ENCODE measurements around the gene CAPN14.

Gene CAPN14

DNA sequence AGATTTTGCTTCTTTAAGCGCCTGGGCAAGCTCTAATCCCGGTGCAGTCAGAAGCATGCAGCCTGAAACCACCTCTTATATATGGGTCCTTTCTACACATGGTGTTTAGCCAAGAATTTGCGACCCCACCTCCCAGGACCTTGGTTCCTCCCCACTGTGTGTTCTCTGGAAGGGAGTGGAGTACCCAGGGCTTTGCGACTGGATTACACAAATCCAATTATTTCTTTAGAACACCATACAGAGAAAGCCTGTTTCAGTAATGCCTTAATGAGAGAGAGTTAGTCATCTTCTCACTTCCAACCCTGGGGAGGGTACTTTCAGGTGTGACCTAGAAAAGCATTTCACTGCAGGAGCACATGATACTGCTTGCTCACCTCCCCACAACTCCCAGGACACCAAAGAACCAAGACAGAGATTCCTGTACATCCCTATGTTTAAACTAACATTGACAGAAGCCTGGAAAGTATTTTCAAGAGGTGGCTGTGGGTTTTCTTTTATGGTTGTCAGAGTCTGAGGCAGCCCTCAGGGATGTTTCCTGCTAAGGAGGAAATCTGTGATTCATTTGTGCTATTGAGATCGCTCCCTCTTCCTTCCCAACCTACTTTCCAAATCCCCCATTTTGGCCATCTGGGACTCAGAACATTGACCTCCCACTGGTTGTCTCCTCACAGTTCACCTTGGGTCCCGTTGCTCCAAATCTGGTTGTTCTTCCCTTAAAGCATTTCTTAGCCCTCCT, at the start of gene CAPN14:
TSS of gene CAPN14 (minus strand) at position 51 of the 736 bp plus-strand sequence. CDS start 12,068 bp downstream, outside the sequence.
- H3K36me3 ChIP-seq (ENCODE audit: insufficient read depth, low read length), result no peaks in the 10 kb centered on the region
- H3K9me3 ChIP-seq (ENCODE audit: control insufficient read depth, insufficient read depth, low read length), result no peaks in the 10 kb centered on the region
- H3K9ac ChIP-seq (ENCODE audit: low read depth, low read length), result no peak within 1 kb of the TSS
- peaks cover 7% of the 10 kb centered on the region; the same call in 1 of the 2 replicates for H3K4me1 ChIP-seq (ENCODE audit: insufficient read depth, low read length)

DNA sequence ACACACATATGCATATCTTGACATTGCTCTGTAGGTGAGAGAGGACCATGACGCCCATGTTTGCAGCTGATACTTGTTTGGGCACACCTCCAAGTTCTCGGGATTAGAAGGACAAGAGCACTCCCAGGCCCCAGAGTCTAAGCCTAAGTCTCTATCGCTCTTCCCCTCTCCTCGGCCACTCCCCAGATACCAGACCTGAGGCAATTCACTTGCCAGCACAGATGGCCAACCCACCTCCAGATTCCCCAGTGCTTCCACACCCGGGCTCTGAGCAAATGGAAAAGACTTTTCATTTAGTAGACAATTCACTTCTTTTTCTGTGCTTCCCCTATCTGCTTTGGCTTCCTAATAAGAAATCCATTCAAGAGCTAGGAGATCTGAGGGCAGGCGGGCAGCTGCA, 49.5 kb upstream of the CAPN14 start:
- Histone ChIP-seq H3K4me1 (ENCODE audit: insufficient read depth, low read length) (peaks cover 17% of the 10 kb centered on the region), H3K9ac (ENCODE audit: low read depth, low read length) (no peak overlapping the region), H3K36me3 (ENCODE audit: insufficient read depth, low read length) (no peaks in the 10 kb centered on the region), H3K9me3 (ENCODE audit: control insufficient read depth, insufficient read depth, low read length) (no peaks in the 10 kb centered on the region)

- Histone ChIP-seq H3K36me3 (ENCODE audit: insufficient read depth, low read length) (no peaks in the 10 kb centered on the region), H3K4me1 (ENCODE audit: insufficient read depth, low read length) (peaks cover 11% of the 10 kb centered on the region), H3K9ac (ENCODE audit: low read depth, low read length) (no peak overlapping the region), H3K9me3 (ENCODE audit: control insufficient read depth, insufficient read depth, low read length) (no peaks in the 10 kb centered on the region)
Observed at GRCh38 chr2:31265234-31265633, 47.9 kb upstream of the CAPN14 start.

DNA sequence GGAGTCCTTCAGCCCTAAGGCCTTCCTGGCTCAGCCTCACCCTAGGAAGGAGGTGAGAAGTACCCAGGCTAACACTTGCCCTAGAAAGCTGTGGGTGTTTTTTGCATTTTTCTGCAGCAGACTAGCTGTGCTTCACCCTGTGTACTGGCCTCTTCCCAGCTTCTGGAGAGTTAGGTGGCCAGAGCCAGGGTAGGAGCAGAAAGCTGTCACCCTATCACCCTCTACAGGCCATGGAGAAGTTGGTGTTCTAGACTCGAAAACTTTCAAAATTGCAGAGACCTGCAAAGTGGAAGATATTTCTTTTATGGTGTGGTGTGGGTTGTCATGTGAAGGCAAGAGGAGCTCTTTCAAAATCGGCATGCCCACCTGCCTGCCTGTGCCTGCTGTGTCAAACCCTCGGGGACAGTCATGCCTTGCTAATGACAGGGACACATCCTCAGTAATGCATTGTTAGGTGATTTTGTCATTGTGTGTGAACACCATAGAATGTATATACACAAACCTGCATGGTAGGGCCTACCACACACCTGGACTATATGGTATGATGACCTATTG, 46.4 kb upstream of the CAPN14 start:
- 0 out of 2 replicates have a peak, but pooled peaks cover 2% of the 10 kb centered on the region for H3K4me1 ChIP-seq (ENCODE audit: insufficient read depth, low read length)
- H3K9ac ChIP-seq (ENCODE audit: low read depth, low read length), result no peak overlapping the region

DNA sequence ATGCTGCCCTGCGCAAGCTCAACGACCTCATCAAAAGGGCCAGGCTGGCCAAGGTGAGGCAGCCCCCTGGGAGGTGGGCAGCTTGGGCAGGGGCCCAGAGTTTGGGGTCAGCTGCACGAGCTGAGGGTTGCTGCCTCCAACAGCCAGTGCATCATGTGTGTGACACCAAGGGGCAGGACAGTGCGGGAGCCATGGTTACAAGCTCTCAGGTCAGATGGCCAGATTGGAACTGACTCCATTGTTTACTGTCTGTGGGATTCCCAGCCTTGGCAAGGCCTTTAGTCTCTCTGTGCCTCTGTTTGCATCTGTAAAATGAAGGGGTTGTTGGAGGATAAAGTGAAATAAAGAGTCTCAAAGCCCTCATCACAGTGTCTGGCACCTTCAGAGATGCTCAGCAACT, 43.6 kb upstream of the CAPN14 start:
- Histone ChIP-seq H3K36me3 (ENCODE audit: insufficient read depth, low read length) (no peaks in the 10 kb centered on the region; the same call in 1 of the 2 replicates), H3K9ac (ENCODE audit: low read depth, low read length) (no peak overlapping the region), H3K9me3 (ENCODE audit: control insufficient read depth, insufficient read depth, low read length) (no peaks in the 10 kb centered on the region), H3K4me1 (ENCODE audit: insufficient read depth, low read length) (peaks cover 6% of the 10 kb centered on the region; the same call in 1 of the 2 replicates)

More for the DNA sequence above, 46.4 kb upstream of the CAPN14 start:
- H3K36me3 ChIP-seq (ENCODE audit: insufficient read depth, low read length), result no peaks in the 10 kb centered on the region; the same call in 1 of the 2 replicates
- no peaks in the 10 kb centered on the region for H3K9me3 ChIP-seq (ENCODE audit: control insufficient read depth, insufficient read depth, low read length)

GRCh38 chr2:31259075-31259474, 41.8 kb upstream of the CAPN14 start:
- Histone ChIP-seq H3K36me3 (ENCODE audit: insufficient read depth, low read length) (no peaks in the 10 kb centered on the region; the same call in 1 of the 2 replicates), H3K9me3 (ENCODE audit: control insufficient read depth, insufficient read depth, low read length) (no peaks in the 10 kb centered on the region), H3K9ac (ENCODE audit: low read depth, low read length) (no peak overlapping the region), H3K4me1 (ENCODE audit: insufficient read depth, low read length) (peaks cover 6% of the 10 kb centered on the region; the same call in 1 of the 2 replicates)

- no peaks in the 10 kb centered on the region for H3K9me3 ChIP-seq (ENCODE audit: control insufficient read depth, insufficient read depth, low read length)
- H3K9ac ChIP-seq (ENCODE audit: low read depth, low read length), result no peak overlapping the region
- no peaks in the 10 kb centered on the region; the same call in 1 of the 2 replicates for H3K36me3 ChIP-seq (ENCODE audit: insufficient read depth, low read length)
- peaks cover 6% of the 10 kb centered on the region for H3K4me1 ChIP-seq (ENCODE audit: insufficient read depth, low read length)
Observed at GRCh38 chr2:31258351-31258750, 41.0 kb upstream of the CAPN14 start.

DNA sequence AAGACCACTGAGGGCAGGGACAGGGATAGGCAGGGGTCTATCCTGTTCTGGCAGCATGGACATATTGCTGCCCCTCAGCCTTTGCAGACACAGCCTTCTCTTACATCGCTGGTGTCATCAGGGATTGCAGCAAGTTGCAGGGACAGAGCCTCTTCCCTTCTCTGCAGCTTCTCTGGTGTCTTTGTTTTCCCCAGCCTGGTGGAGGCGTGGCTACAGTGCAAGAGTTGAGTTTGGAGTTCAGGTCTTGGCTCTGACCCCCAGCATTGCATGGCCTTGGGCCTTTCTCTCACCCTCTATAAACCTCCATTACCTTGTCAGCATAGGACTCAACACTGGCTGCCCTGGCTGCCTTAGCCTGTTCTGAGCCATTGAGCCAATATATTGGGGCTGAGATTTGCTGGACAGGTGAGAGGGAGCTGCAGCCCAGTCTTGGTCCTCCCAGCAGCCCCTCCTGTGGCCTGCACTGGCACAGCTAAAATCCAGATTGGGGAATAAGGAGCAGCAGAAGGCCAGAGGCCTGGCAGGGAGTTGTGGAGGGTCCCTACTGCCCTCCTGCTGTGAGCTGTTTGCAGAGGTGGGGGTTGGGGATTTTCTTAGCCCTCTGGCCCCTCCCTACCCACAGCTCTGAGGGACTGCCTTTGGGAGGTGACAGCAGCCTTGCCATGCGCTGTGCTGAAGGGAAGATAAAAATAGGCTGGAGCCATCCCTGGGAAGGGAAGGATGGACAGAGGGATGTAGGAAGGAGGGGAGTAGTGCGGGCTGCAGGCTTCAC, 39.5 kb upstream of the CAPN14 start:
- H3K4me1 ChIP-seq (ENCODE audit: insufficient read depth, low read length), result peaks cover 6% of the 10 kb centered on the region
- H3K9me3 ChIP-seq (ENCODE audit: control insufficient read depth, insufficient read depth, low read length), result no peaks in the 10 kb centered on the region
- no peak overlapping the region for H3K9ac ChIP-seq (ENCODE audit: low read depth, low read length)
- no peaks in the 10 kb centered on the region; the same call in 1 of the 2 replicates for H3K36me3 ChIP-seq (ENCODE audit: insufficient read depth, low read length)

DNA sequence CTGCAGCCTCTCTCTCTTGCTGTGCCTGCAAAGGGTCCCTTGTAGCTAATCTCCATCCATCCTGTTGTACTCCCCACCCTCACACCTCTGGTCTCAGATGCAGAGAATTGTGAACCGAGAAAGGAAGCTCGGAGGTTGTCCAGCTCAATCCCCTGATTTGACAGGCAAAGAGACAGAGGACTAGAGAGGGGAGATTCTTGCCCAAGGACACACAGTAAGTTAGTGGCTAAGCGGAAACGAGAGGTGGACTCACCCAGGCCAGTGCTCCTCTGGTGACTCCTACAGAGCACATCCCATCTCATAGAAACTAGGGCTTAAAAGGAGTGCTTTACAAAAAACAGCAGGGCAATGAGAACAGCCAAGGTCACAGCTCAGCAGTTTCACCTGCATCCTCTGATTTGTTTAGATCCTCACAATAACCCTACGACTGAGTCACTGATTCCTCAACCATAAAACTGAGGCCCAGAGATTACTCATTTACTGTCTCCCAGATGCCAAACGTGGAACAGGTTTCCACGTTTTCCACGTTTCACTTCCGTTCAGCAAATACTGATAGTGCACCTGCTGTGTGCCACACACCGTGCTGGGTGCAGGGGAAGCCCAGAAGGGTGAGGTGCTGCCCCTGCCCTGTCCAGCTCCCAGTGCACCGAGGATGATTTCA, 38.7 kb upstream of the CAPN14 start:
- no peaks in the 10 kb centered on the region; the same call in 1 of the 2 replicates for H3K36me3 ChIP-seq (ENCODE audit: insufficient read depth, low read length)
- no peaks in the 10 kb centered on the region for H3K9me3 ChIP-seq (ENCODE audit: control insufficient read depth, insufficient read depth, low read length)
- no peak overlapping the region for H3K9ac ChIP-seq (ENCODE audit: low read depth, low read length)
- H3K4me1 ChIP-seq (ENCODE audit: insufficient read depth, low read length), result peaks cover 6% of the 10 kb centered on the region

GRCh38 chr2:31254237-31255203, 37.2 kb upstream of the CAPN14 start:
- Histone ChIP-seq H3K9me3 (ENCODE audit: control insufficient read depth, insufficient read depth, low read length) (no peaks in the 10 kb centered on the region), H3K4me1 (ENCODE audit: insufficient read depth, low read length) (peaks cover 6% of the 10 kb centered on the region), H3K36me3 (ENCODE audit: insufficient read depth, low read length) (no peaks in the 10 kb centered on the region; the same call in 1 of the 2 replicates)

GRCh38 chr2:31253356-31254131, 36.2 kb upstream of the CAPN14 start:
- Histone ChIP-seq H3K36me3 (ENCODE audit: insufficient read depth, low read length) (no peaks in the 10 kb centered on the region), H3K4me1 (ENCODE audit: insufficient read depth, low read length) (peaks cover 6% of the 10 kb centered on the region)

More at GRCh38 chr2:31254237-31255203, 37.2 kb upstream of the CAPN14 start:
- H3K9ac ChIP-seq (ENCODE audit: low read depth, low read length), result no peak overlapping the region

GRCh38 chr2:31251851-31252250, 34.5 kb upstream of the CAPN14 start:
- peaks cover 4% of the 10 kb centered on the region for H3K4me1 ChIP-seq (ENCODE audit: insufficient read depth, low read length)
- H3K9me3 ChIP-seq (ENCODE audit: control insufficient read depth, insufficient read depth, low read length), result no peaks in the 10 kb centered on the region
- H3K9ac ChIP-seq (ENCODE audit: low read depth, low read length), result no peak overlapping the region
- H3K36me3 ChIP-seq (ENCODE audit: insufficient read depth, low read length), result no peaks in the 10 kb centered on the region

More at GRCh38 chr2:31253356-31254131, 36.2 kb upstream of the CAPN14 start:
- Histone ChIP-seq H3K9me3 (ENCODE audit: control insufficient read depth, insufficient read depth, low read length) (no peaks in the 10 kb centered on the region), H3K9ac (ENCODE audit: low read depth, low read length) (no peak overlapping the region)

Measured in ES-I3 (cell line).